Left lung (tissue), 10 donors: Measurements from ENCODE around the gene CALHM4. TPM values are rescaled to one million over a fixed set of nuclear protein-coding genes. Genes with fewer than 3 reads are reported as not detected.

Source experiments
- ATAC-seq: fragments of 200-7000 bp; cut with Tn5 transposase; one replicate; pipeline ENCODE4 v1.9.1; 2020; ENCODE audit warnings: moderate library complexity
- DNase-seq, 4 donors: peaks; one replicate each; pipeline ENCODE4 v3.0.0-alpha.2; 2013 to 2020
- H3K27ac ChIP-seq, 2 donors: fragments of 200-600 bp; sonication (generic) in 1 of 2; one replicate each; pipeline versions ENCODE4 v1.5.0 to v1.8.0; 2020 to 2021
- H3K27me3 ChIP-seq, 2 donors: fragments of 200-600 bp; sonication (generic) in 1 of 2; one replicate each; pipeline versions ENCODE4 v1.5.0 to v1.8.0; 2020 to 2021
- H3K36me3 ChIP-seq, 2 donors: fragments of 200-600 bp; sonication (generic) in 1 of 2; one replicate each; pipeline versions ENCODE4 v1.5.0 to v1.8.0; 2020 to 2021
- H3K4me1 ChIP-seq, 2 donors: fragments of 200-600 bp; one replicate each; pipeline ENCODE4 v1.8.0; 2021
- H3K4me3 ChIP-seq, 2 donors: fragments of 200-600 bp; sonication (generic) in 1 of 2; one replicate each; pipeline versions ENCODE4 v1.5.0 to v1.8.0; 2020 to 2021; ENCODE audit warnings: mild to moderate bottlenecking in 1 of 2
- H3K9me3 ChIP-seq, 2 donors: fragments of 200-600 bp; sonication (generic) in 1 of 2; one replicate each; pipeline versions ENCODE4 v1.5.0 to v1.8.0; 2020 to 2021
- intact Hi-C, 2 donors: fragments of 100-400 bp; cut with DNase I; formaldehyde crosslinking; loops; one replicate each; pipeline versions ENCODE4 v1.11.2 to v1.14.2; 2022
- polyA plus RNA-seq, 6 donors: library from polyadenylated mRNA; unstranded; fragments of 120-200 nt; gene quantifications; one replicate each; pipeline ENCODE4 v1.2.1, GENCODE V29; 2013; ENCODE audit not compliant: insufficient read length in 6 of 6
- total RNA-seq, 2 donors: library from RNA; stranded (reverse); fragmentation: NEBNext Ultra II Directional; extraction: Animal tissue kit (Norgen Biotek cat#: 25700); gene quantifications; one replicate each; pipeline ENCODE4 v1.2.1, GENCODE V29; 2021
- TF ChIP-seq, protein P1 (sequence below), 2 donors: fragments of 200-600 bp; sonication (generic) in 1 of 2; IDR thresholded peaks; one replicate each; pipeline versions ENCODE4 v1.5.0 to v1.8.0; 2021; ENCODE audit warnings: antibody characterized with exemption in 2 of 2
- donor health status: DM: no; HTN: yes; CAD: no.
- donor health status: DM: no; HTN: no; CAD: no.

The CALHM4 gene
- total and polyA plus RNA-seq, 8 donors = not detected

DNA sequence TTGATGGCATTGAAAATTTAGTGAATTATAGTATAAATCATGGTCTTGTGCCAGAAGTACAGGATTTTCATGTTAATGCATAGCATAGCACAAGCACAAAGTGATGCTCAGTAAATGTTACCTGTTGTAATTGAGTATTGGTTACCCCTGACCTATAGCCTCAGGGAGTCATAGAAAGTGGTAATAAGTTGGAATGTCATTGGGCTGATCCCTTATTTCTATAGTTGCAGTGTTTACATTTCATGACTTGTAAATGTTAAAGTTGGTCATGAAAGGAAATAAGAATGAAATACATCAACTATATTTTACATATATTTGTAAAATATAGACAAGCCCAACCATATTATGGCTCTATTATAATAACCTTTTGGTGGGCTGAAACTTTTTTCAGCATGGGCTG, 24.8 kb downstream of the CALHM4 start:
- no peak for ATAC-seq
- intact Hi-C loops = no loop called here
- Histone ChIP-seq H3K27ac (no peak overlapping the region), H3K4me1 (peaks cover 3 to 22% of the 10 kb centered on the region in 2 donors), H3K27me3 (no peaks in the 10 kb centered on the region), H3K9me3 (no peaks in the 10 kb centered on the region), H3K4me3 (no peak overlapping the region), H3K36me3 (peaks cover 0 to 27% of the 10 kb centered on the region in 2 donors)
- TF ChIP-seq, protein P1, sequence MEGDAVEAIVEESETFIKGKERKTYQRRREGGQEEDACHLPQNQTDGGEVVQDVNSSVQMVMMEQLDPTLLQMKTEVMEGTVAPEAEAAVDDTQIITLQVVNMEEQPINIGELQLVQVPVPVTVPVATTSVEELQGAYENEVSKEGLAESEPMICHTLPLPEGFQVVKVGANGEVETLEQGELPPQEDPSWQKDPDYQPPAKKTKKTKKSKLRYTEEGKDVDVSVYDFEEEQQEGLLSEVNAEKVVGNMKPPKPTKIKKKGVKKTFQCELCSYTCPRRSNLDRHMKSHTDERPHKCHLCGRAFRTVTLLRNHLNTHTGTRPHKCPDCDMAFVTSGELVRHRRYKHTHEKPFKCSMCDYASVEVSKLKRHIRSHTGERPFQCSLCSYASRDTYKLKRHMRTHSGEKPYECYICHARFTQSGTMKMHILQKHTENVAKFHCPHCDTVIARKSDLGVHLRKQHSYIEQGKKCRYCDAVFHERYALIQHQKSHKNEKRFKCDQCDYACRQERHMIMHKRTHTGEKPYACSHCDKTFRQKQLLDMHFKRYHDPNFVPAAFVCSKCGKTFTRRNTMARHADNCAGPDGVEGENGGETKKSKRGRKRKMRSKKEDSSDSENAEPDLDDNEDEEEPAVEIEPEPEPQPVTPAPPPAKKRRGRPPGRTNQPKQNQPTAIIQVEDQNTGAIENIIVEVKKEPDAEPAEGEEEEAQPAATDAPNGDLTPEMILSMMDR (IDR thresholded peaks at IDR 0.05) = no peak
- no peak for DNase-seq

DNA sequence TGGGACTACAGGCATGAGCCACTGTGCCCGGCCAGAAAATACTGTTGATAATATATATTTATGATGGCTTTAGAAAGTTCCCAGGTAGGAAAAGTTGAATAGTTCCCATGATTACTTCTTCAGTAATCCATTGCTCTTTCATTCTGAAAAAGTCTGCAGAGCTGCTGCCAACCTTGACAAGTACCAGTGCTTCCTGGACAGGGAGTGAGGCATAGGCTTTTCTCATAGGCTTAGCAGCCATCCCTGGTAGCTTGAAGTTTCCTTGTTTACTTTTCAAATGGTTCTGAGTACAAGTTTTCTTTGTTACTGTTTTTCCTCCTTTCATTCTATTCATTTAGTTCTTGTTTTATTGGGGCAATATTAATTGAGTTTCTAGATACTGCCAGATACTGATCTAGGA, 25.6 kb downstream of the CALHM4 start:
- no peak overlapping the region for H3K4me3 ChIP-seq
- DNase-seq (no peak), ATAC-seq (peak; percentile 53)
- H3K36me3 ChIP-seq = peaks cover 0 to 34% of the 10 kb centered on the region in 2 donors
- H3K4me1 ChIP-seq = peaks cover 3 to 14% of the 10 kb centered on the region in 2 donors
- TF ChIP-seq, protein P1 (IDR thresholded peaks at IDR 0.05) = no peak
- no peaks in the 10 kb centered on the region for H3K9me3 ChIP-seq
- H3K27ac ChIP-seq = no peak overlapping the region
- intact Hi-C loops = no loop called here
- no peaks in the 10 kb centered on the region for H3K27me3 ChIP-seq

DNA sequence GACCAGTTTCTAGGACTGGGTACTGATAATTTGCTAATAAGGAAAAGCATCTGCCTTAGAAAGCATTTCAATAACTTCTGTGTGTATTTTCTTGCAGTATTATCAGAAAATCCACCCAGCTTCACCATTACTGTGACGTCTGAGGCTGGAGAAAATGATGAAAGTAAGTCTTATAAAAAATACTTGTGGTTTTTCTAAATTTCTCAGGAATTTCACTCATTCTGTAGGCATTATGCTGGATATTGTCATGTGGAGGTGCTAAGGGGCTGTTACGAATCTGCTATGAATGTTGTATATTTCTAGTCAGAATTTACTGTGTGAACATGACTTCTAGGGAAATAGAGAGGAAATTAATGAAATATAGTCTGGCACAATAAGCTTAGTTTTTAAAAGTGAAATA, 26.6 kb downstream of the CALHM4 start:
- H3K36me3 ChIP-seq = peaks cover 0 to 43% of the 10 kb centered on the region in 2 donors
- H3K4me3 ChIP-seq = no peak overlapping the region
- H3K27ac ChIP-seq = no peak overlapping the region
- TF ChIP-seq, protein P1 (IDR thresholded peaks at IDR 0.05) = no peak
- DNase-seq = no peak
- intact Hi-C loops = no loop called here
- no peak for ATAC-seq
- H3K9me3 ChIP-seq = no peaks in the 10 kb centered on the region
- H3K4me1 ChIP-seq = peaks cover 3 to 13% of the 10 kb centered on the region in 2 donors
- no peaks in the 10 kb centered on the region for H3K27me3 ChIP-seq

- H3K36me3 ChIP-seq = peaks cover 0 to 68% of the 10 kb centered on the region in 2 donors
Observed at GRCh38 chr6:116586276-116586675, 32.7 kb downstream of the CALHM4 start.

GRCh38 chr6:116586738-116587137, 33.2 kb downstream of the CALHM4 start:
- TF ChIP-seq, protein P1 (IDR thresholded peaks at IDR 0.05) = no peak
- DNase-seq = no peak
- Histone ChIP-seq H3K36me3 (peaks cover 0 to 69% of the 10 kb centered on the region in 2 donors), H3K4me1 (no peaks in the 10 kb centered on the region), H3K27me3 (no peaks in the 10 kb centered on the region), H3K27ac (no peak overlapping the region), H3K4me3 (no peak overlapping the region), H3K9me3 (no peaks in the 10 kb centered on the region)
- intact Hi-C loops = no loop called here
- no peak for ATAC-seq

More at GRCh38 chr6:116586276-116586675, 32.7 kb downstream of the CALHM4 start:
- ATAC-seq (no peak), DNase-seq (no peak)
- no peaks in the 10 kb centered on the region for H3K27me3 ChIP-seq
- H3K4me1 ChIP-seq = no peaks in the 10 kb centered on the region
- H3K4me3 ChIP-seq = no peak overlapping the region
- H3K27ac ChIP-seq = no peak overlapping the region
- no peaks in the 10 kb centered on the region for H3K9me3 ChIP-seq
- TF ChIP-seq, protein P1 (IDR thresholded peaks at IDR 0.05) = no peak
- intact Hi-C loops = no loop called here
